Fibroblast of lung (primary cell): ENCODE data around the gene LCORL. TPM values are rescaled to one million over a fixed set of nuclear protein-coding genes. Genes with fewer than 3 reads are reported as not detected.

Source experiments
- DNase-seq, 2 donors: peaks; one replicate each; pipeline versions ENCODE4 v3.0.0 to v3.0.0-alpha.2; 2010; ENCODE audit warnings: low read depth in 2 of 2
- H2AFZ ChIP-seq: 2 replicates; pipeline ENCODE4 v1.5.1; 2012; ENCODE audit warnings: low read length, control low read depth, inconsistent platforms
- H3K27ac ChIP-seq: 2 replicates; pipeline ENCODE4 v1.5.1; 2011; ENCODE audit warnings: low read length, control low read depth; ENCODE audit not compliant: insufficient read depth
- H3K27me3 ChIP-seq: 2 replicates; pipeline ENCODE4 v1.5.1; 2011; ENCODE audit warnings: mild to moderate bottlenecking, low read length; ENCODE audit not compliant: control insufficient read depth, insufficient read depth
- H3K36me3 ChIP-seq: 2 replicates; pipeline ENCODE4 v1.5.1; 2011; ENCODE audit warnings: low read length; ENCODE audit not compliant: control insufficient read depth, insufficient read depth
- H3K4me1 ChIP-seq: 2 replicates; pipeline ENCODE4 v1.5.1; 2011; ENCODE audit warnings: low read length; ENCODE audit not compliant: control insufficient read depth, insufficient read depth; ENCODE audit errors: extremely low read depth
- H3K4me2 ChIP-seq: 2 replicates; pipeline ENCODE4 v1.5.1; 2011; ENCODE audit warnings: low read length, control low read depth; ENCODE audit not compliant: insufficient read depth; ENCODE audit errors: extremely low read depth
- H3K4me3 ChIP-seq, 4 experiments: fragments of 200-600 bp in 1 of 4; sonication (generic) in 1 of 4; replicated peaks in 1 of 4; 2 replicates each; pipeline ENCODE4 v1.5.1; 2011 to 2016; ENCODE audit warnings: low read length in 4 of 4, low read depth in 3 of 4, mild to moderate bottlenecking in 3 of 4, control low read depth in 2 of 4, inconsistent platforms in 1 of 4, mixed read lengths in 1 of 4; ENCODE audit not compliant: insufficient read depth in 1 of 4; ENCODE audit errors: control extremely low read depth in 1 of 4
- H3K79me2 ChIP-seq: 2 replicates; pipeline ENCODE4 v1.5.1; 2012; ENCODE audit warnings: mild to moderate bottlenecking, low read length, inconsistent platforms; ENCODE audit not compliant: control insufficient read depth, insufficient read depth
- H3K9ac ChIP-seq: 2 replicates; pipeline ENCODE4 v1.5.1; 2011; ENCODE audit warnings: mild to moderate bottlenecking, low read length, control low read depth; ENCODE audit not compliant: insufficient read depth
- H3K9me3 ChIP-seq: 2 replicates; pipeline ENCODE4 v1.5.1; 2012; ENCODE audit warnings: low read depth, low read length; ENCODE audit not compliant: control insufficient read depth, insufficient read depth
- H4K20me1 ChIP-seq: 2 replicates; pipeline ENCODE4 v1.5.1; 2011; ENCODE audit warnings: low read length; ENCODE audit not compliant: control insufficient read depth, insufficient read depth; ENCODE audit errors: extremely low read depth
- EZH2 ChIP-seq: IDR thresholded peaks from 2 replicates; pipeline ENCODE4 v1.5.1; 2012; ENCODE audit warnings: low read length, control low read depth, mild to moderate bottlenecking; ENCODE audit errors: missing control alignments
- polyA plus RNA-seq, 2 donors: library from polyadenylated mRNA; depleted of rRNA in 1 of 2; stranded (reverse) in 1 of 2; unstranded in 1 of 2; fragments of >200 nt; gene quantifications; 2 replicates each; pipeline ENCODE4 v1.2.1, GENCODE V29; 2011 to 2012; ENCODE audit warnings: missing spikeins in 1 of 2
- total RNA-seq: library from RNA; depleted of rRNA; stranded (reverse); fragments of >200 nt; gene quantifications from 2 replicates; pipeline ENCODE4 v1.2.1, GENCODE V29; 2014
- TF ChIP-seq, protein P1 (sequence below), 2 donors: IDR thresholded peaks in 1 of 2; conservative IDR thresholded peaks in 1 of 2; 1 replicate in 1 of 2; 2 replicates in 1 of 2; pipeline ENCODE4 v1.5.1; 2011 to 2012; ENCODE audit warnings: low read length in 2 of 2, control low read depth in 1 of 2, inconsistent platforms in 1 of 2, low read depth in 1 of 2, mild to moderate bottlenecking in 1 of 2

The LCORL gene
- total and polyA plus RNA-seq, 2 donors (not counting 1 experiment from before 2014, with no cell fraction given): 8.5 to 13.5 TPM

DNA sequence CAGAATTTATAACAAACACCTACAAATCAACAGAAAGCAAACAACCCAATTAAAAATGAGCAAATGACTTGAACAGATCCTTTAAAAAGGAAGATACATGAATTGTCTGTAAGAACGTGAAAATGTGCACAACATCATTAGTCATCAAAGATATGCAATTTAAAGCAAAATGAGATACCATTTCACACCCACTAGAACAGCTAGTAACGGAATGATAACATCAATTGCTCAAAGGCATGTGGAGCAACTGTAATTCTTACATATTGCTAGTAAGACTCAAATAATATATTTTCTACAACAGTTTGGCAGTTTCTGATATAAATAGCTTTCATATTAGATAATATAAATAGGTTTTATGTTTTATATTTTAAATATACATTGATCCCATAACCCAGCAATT is 82.5 kb downstream of the LCORL start:
- no peak overlapping the region for H3K27ac ChIP-seq
- no peak overlapping the region for H3K9ac ChIP-seq
- TF ChIP-seq, protein P1, sequence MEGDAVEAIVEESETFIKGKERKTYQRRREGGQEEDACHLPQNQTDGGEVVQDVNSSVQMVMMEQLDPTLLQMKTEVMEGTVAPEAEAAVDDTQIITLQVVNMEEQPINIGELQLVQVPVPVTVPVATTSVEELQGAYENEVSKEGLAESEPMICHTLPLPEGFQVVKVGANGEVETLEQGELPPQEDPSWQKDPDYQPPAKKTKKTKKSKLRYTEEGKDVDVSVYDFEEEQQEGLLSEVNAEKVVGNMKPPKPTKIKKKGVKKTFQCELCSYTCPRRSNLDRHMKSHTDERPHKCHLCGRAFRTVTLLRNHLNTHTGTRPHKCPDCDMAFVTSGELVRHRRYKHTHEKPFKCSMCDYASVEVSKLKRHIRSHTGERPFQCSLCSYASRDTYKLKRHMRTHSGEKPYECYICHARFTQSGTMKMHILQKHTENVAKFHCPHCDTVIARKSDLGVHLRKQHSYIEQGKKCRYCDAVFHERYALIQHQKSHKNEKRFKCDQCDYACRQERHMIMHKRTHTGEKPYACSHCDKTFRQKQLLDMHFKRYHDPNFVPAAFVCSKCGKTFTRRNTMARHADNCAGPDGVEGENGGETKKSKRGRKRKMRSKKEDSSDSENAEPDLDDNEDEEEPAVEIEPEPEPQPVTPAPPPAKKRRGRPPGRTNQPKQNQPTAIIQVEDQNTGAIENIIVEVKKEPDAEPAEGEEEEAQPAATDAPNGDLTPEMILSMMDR (conservative IDR thresholded peaks at IDR 0.05 in 1 of 2, IDR thresholded peaks at IDR 0.05 in 1 of 2; ENCODE audit: low read depth in 1 of 2, low read length in 2 of 2): no peak
- no peak for TF ChIP-seq EZH2
- H2AFZ ChIP-seq: no peak overlapping the region
- no peak overlapping the region for H3K4me3 ChIP-seq
- DNase-seq: no peak
- H3K4me1 ChIP-seq: no peaks in the 10 kb centered on the region
- no peaks in the 10 kb centered on the region for H3K36me3 ChIP-seq
- no peaks in the 10 kb centered on the region for H3K79me2 ChIP-seq
- no peaks in the 10 kb centered on the region for H4K20me1 ChIP-seq
- H3K4me2 ChIP-seq: no peak overlapping the region
- H3K27me3 ChIP-seq: no peaks in the 10 kb centered on the region
- H3K9me3 ChIP-seq: no peaks in the 10 kb centered on the region

DNA sequence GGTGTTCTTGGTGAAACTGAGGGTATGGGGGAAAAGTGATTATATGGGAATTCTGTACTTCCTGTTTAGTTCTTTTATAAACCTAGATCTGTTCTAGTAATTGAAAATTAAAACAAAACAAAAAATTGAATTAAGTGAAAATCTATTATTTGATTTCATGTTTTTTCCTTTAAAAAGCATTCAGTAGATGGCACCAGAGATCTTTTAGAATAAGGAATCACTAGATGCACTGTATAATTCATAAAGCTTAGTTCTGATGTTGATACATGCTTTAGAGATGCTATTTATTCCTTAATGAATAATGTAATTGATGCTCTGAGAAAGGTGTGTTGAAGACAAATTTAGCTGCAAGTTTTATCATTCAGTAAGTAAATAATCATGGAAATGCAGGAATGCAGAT is 87.3 kb downstream of the LCORL start:
- H3K79me2 ChIP-seq: no peaks in the 10 kb centered on the region
- no peaks in the 10 kb centered on the region for H3K27me3 ChIP-seq
- H2AFZ ChIP-seq: no peak overlapping the region
- TF ChIP-seq EZH2: no peak
- TF ChIP-seq, protein P1 (conservative IDR thresholded peaks at IDR 0.05 in 1 of 2, IDR thresholded peaks at IDR 0.05 in 1 of 2; ENCODE audit: low read depth in 1 of 2, low read length in 2 of 2): peak in 1 of 2 donors; percentile 23
- H3K9ac ChIP-seq: no peak overlapping the region
- peak in 1 of 2 donors; percentile 35 for DNase-seq
- H3K4me2 ChIP-seq: no peak overlapping the region
- no peak overlapping the region for H3K27ac ChIP-seq
- no peaks in the 10 kb centered on the region for H4K20me1 ChIP-seq
- no peaks in the 10 kb centered on the region for H3K36me3 ChIP-seq
- H3K4me3 ChIP-seq: no peak overlapping the region
- H3K4me1 ChIP-seq: no peaks in the 10 kb centered on the region
- H3K9me3 ChIP-seq: no peaks in the 10 kb centered on the region

DNA sequence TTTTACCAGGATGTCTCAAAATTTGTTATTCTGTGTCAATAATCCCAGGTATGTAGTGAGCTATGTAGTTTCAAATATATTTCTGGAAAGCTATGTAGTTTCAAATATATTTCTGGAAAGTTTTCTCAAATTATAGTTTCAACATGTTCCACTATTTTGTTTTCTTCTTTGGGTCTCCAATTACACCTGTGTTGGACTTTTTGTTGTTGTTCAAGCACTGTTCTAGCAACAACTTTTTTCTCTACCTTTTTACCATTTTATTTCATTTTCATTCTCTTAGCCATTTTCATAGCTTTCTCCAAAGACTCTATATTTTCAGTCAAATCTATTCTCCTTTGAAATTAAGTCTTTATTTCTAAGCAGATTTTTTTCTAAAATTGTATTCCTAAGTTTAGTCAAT is 88.4 kb downstream of the LCORL start:
- H3K27me3 ChIP-seq: no peaks in the 10 kb centered on the region

More for the DNA sequence above, 88.4 kb downstream of the LCORL start:
- Histone ChIP-seq H3K79me2 (no peaks in the 10 kb centered on the region), H3K36me3 (no peaks in the 10 kb centered on the region), H4K20me1 (no peaks in the 10 kb centered on the region), H3K9ac (no peak overlapping the region), H3K4me2 (no peak overlapping the region), H3K27ac (no peak overlapping the region), H2AFZ (no peak overlapping the region), H3K4me3 (no peak overlapping the region), H3K4me1 (no peaks in the 10 kb centered on the region), H3K9me3 (no peaks in the 10 kb centered on the region)
- no peak for TF ChIP-seq EZH2
- TF ChIP-seq, protein P1 (conservative IDR thresholded peaks at IDR 0.05 in 1 of 2, IDR thresholded peaks at IDR 0.05 in 1 of 2; ENCODE audit: low read depth in 1 of 2, low read length in 2 of 2): no peak
- DNase-seq: peak in 1 of 2 donors; percentile 31
